Testis (tissue), 2 donors: ENCODE measurements around the gene KIF25.

Source experiments
- POLR2A ChIP-seq: fragments of 450-650 bp; IDR thresholded peaks from one replicate; pipeline ENCODE4 v1.6.1; 2017; ENCODE audit warnings: antibody characterized with exemption, mild to moderate bottlenecking, moderate library complexity
- TF ChIP-seq, protein P1 (sequence below), 3 experiments: fragments of 450-650 bp in 2 of 3; fragments of 200-600 bp in 1 of 3; sonication (generic) in 1 of 3; IDR thresholded peaks; one replicate each; pipeline ENCODE4 v1.5.1; 2016 to 2019; ENCODE audit warnings: antibody characterized with exemption in 3 of 3, mild to moderate bottlenecking in 2 of 3, moderate library complexity in 1 of 3

DNA sequence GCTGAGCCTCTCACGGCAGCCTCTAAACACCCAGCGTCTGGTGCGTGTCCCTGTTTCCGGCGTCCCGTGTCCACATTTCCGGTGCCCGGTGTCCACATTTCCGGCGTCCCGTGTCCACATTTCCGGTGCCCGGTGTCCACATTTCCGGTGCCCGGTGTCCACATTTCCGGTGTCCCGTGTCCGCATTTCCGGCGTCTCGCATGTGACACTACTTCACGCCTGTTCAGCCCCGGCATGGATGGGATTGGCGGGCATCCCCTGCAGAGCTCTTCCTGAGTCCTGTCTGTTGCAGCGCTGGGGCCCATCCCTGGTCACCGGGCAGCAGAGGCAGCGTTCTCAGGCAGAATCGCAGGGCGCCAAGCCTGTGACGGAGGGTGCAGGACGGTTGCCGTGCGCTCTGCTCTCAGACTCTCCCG, 78.3 kb downstream of the KIF25 start:
- TF ChIP-seq, protein P1, sequence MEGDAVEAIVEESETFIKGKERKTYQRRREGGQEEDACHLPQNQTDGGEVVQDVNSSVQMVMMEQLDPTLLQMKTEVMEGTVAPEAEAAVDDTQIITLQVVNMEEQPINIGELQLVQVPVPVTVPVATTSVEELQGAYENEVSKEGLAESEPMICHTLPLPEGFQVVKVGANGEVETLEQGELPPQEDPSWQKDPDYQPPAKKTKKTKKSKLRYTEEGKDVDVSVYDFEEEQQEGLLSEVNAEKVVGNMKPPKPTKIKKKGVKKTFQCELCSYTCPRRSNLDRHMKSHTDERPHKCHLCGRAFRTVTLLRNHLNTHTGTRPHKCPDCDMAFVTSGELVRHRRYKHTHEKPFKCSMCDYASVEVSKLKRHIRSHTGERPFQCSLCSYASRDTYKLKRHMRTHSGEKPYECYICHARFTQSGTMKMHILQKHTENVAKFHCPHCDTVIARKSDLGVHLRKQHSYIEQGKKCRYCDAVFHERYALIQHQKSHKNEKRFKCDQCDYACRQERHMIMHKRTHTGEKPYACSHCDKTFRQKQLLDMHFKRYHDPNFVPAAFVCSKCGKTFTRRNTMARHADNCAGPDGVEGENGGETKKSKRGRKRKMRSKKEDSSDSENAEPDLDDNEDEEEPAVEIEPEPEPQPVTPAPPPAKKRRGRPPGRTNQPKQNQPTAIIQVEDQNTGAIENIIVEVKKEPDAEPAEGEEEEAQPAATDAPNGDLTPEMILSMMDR (IDR thresholded peaks at IDR 0.05): no peak
- TF ChIP-seq POLR2A: no peak
